ENCODE measurements around the gene CHKB.

DNA sequence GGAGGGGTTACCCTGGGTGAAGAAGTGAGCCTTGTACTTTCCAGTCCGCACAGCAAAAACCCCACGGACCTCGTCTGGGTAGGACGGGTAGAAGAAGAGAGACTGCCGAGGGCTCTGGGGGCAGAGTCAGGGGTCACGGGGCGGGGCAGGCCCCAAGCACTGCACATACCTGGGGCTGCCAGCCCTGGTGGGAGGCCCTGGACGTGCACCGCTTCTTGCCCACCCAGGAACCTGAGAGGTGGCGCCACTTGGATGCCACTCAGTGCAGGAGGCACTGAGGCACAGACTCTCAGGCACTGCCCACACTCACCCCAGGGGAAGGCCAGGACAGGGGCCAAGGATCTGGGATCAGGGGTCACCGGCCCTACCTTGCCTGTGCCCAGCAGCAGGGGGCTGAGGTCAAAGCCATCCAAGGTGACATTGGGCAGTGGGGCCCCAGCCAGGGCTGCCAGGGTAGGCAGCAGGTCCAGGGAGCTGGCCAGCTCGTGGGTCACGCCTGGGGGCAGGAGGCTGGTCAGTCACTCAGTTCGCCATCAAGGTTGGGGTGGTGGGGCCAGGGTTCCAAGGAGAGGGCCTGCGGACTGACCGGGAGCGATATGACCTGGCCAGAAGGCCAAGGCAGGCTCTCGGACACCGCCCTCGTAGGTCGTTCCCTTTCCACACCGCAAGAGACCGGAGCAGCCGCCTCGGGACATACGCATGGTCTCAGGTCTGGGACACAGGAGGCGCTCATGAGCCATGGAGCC lies 43.1 kb upstream of the CHKB start:
- TF ChIP-seq, protein P1, sequence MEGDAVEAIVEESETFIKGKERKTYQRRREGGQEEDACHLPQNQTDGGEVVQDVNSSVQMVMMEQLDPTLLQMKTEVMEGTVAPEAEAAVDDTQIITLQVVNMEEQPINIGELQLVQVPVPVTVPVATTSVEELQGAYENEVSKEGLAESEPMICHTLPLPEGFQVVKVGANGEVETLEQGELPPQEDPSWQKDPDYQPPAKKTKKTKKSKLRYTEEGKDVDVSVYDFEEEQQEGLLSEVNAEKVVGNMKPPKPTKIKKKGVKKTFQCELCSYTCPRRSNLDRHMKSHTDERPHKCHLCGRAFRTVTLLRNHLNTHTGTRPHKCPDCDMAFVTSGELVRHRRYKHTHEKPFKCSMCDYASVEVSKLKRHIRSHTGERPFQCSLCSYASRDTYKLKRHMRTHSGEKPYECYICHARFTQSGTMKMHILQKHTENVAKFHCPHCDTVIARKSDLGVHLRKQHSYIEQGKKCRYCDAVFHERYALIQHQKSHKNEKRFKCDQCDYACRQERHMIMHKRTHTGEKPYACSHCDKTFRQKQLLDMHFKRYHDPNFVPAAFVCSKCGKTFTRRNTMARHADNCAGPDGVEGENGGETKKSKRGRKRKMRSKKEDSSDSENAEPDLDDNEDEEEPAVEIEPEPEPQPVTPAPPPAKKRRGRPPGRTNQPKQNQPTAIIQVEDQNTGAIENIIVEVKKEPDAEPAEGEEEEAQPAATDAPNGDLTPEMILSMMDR (IDR thresholded peaks at IDR 0.05; ENCODE audit: low read length), result peak; percentile 23; the same call in 1 of the 2 replicates
- TF ChIP-seq EZH2 (IDR thresholded peaks at IDR 0.05; ENCODE audit: borderline replicate concordance, low read length), result no peak
